Measurements from ENCODE around the gene ATP5F1D.

- no peak for TF ChIP-seq CTCF (IDR thresholded peaks at IDR 0.05)
- TF ChIP-seq POLR2A (IDR thresholded peaks at IDR 0.05) = no peak
Measured at GRCh38 chr19:1268226-1269064, 26.9 kb downstream of the ATP5F1D start.
